K562 (cell line): ENCODE results near the gene ELOB. TPM values are rescaled to one million over a fixed set of nuclear protein-coding genes. Genes with fewer than 3 reads are reported as not detected.
A peak's percentile ranks its signal among the peaks of the same experiment; 100 is the strongest.

Experiments used
- ATAC-seq: fragments of 200-7000 bp; cut with Tn5 transposase; 3 replicates; pipeline ENCODE4 v1.9.1; 2020; ENCODE audit warnings: moderate library complexity
- BruUV-seq: library from RNA; stranded (reverse); fragments of 400-500 nt; replicated peaks from 2 replicates; lab custom pipeline; 2021; lab: Mats Ljungman, UMichigan
- CTCF ChIA-PET: fragments of 300-600 bp; formaldehyde crosslinking; extraction: SDS; loops from one replicate; lab custom pipeline; 2021; ENCODE audit warnings: low intra/inter-chr PET ratio; lab: Yijun Ruan, JAX
- POLR2A ChIA-PET: fragments of 300-600, 350-650 bp; sonication (Branson Sonifier 250); formaldehyde crosslinking; extraction: SDS; loops from one replicate; lab custom pipeline; 2021; ENCODE audit warnings: antibody characterized with exemption, inconsistent platforms; lab: Yijun Ruan, JAX
- DNase-seq, 4 experiments: peaks; one replicate each; pipeline versions ENCODE4 v3.0.0 to v3.0.0-alpha.2; 2011 to 2018; ENCODE audit warnings: low spot score in 3 of 4, mixed read lengths in 3 of 4; ENCODE audit errors: extremely low read depth in 1 of 4
- FAIRE-seq: peaks from 2 replicates; lab custom pipeline; 2011; peaks lifted over from hg19 to GRCh38; lab: Jason Lieb, UNC
- H2AFZ ChIP-seq: 2 replicates; pipeline ENCODE4 v1.6.0; 2011; ENCODE audit warnings: low read depth, low read length, control low read depth, inconsistent platforms
- H3K27ac ChIP-seq: fragments of 200-600 bp; 3 replicates; pipeline ENCODE4 v1.8.0; 2011; ENCODE audit warnings: low read depth, mild to moderate bottlenecking, control low read depth, inconsistent platforms, low read length, moderate library complexity, mixed read lengths; ENCODE audit errors: extremely low read depth
- H3K27me3 ChIP-seq, 2 experiments: fragments of 300-600 bp in 1 of 2; 2 replicates in 1 of 2; 3 replicates in 1 of 2; pipeline versions ENCODE4 v1.6.0 to v1.8.0; 2011; ENCODE audit warnings: inconsistent platforms in 2 of 2, low read length in 2 of 2, mild to moderate bottlenecking in 1 of 2, mixed read lengths in 1 of 2, moderate library complexity in 1 of 2; ENCODE audit not compliant: control insufficient read depth in 2 of 2, insufficient read depth in 2 of 2
- H3K36me3 ChIP-seq: fragments of 300-600 bp; 3 replicates; pipeline ENCODE4 v1.8.0; 2011; ENCODE audit warnings: mild to moderate bottlenecking, low read length, inconsistent platforms; ENCODE audit not compliant: control insufficient read depth, insufficient read depth
- H3K4me1 ChIP-seq, 2 experiments: fragments of 200-600 bp in 1 of 2; replicated peaks in 1 of 2; 2 replicates in 1 of 2; 3 replicates in 1 of 2; pipeline versions ENCODE4 v1.5.1 to v1.8.0; 2011; ENCODE audit warnings: inconsistent platforms in 2 of 2, low read length in 2 of 2, mild to moderate bottlenecking in 1 of 2, mixed read lengths in 1 of 2, moderate library complexity in 1 of 2; ENCODE audit not compliant: control insufficient read depth in 2 of 2, insufficient read depth in 2 of 2
- H3K4me2 ChIP-seq: 2 replicates; pipeline ENCODE4 v1.6.1; 2011; ENCODE audit warnings: low read length, control low read depth, inconsistent platforms, mixed read lengths; ENCODE audit not compliant: insufficient read depth
- H3K4me3 ChIP-seq: fragments of 200-600 bp; sonication (generic), shearing (Covaris generic); 2 replicates; pipeline ENCODE4 v1.5.1; 2016; ENCODE audit warnings: control low read depth, inconsistent platforms
- H3K79me2 ChIP-seq: fragments of 200-600 bp; 3 replicates; pipeline ENCODE4 v1.8.0; 2011; ENCODE audit warnings: low read length, inconsistent platforms; ENCODE audit not compliant: control insufficient read depth, insufficient read depth
- H3K9ac ChIP-seq, 2 experiments: 2 replicates each; pipeline versions ENCODE4 v1.6.0 to v1.6.1; 2011; ENCODE audit warnings: low read depth in 2 of 2, low read length in 2 of 2, control low read depth in 1 of 2, inconsistent platforms in 1 of 2, mild to moderate bottlenecking in 1 of 2, mixed read lengths in 1 of 2; ENCODE audit not compliant: insufficient read depth in 1 of 2
- H3K9me1 ChIP-seq: one replicate; pipeline ENCODE4 v1.6.0; 2011; ENCODE audit warnings: inconsistent platforms, mild to moderate bottlenecking, low read length, moderate library complexity; ENCODE audit not compliant: control insufficient read depth, insufficient read depth
- H3K9me3 ChIP-seq: replicated peaks from 2 replicates; pipeline ENCODE4 v1.5.1; 2011; ENCODE audit warnings: low read depth, low read length, inconsistent platforms; ENCODE audit not compliant: control insufficient read depth, insufficient read depth
- H4K20me1 ChIP-seq: replicated peaks from 2 replicates; pipeline ENCODE4 v1.6.1; 2011; ENCODE audit warnings: low read length, inconsistent platforms, mixed read lengths; ENCODE audit not compliant: control insufficient read depth, insufficient read depth
- CBFA2T2 ChIP-seq: fragments of 450-650 bp; conservative IDR thresholded peaks from 2 replicates; pipeline ENCODE4 v1.6.1; 2017; ENCODE audit warnings: mild to moderate bottlenecking
- CHD4 ChIP-seq: fragments of 200-600 bp; sonication (generic); IDR thresholded peaks from 3 replicates; pipeline ENCODE4 v1.6.1; 2012; ENCODE audit warnings: low read depth, mild to moderate bottlenecking, mixed read lengths, low read length, inconsistent platforms; ENCODE audit not compliant: insufficient read depth, insufficient replicate concordance, poor library complexity, severe bottlenecking
- GATA2 ChIP-seq: sonication (generic); formaldehyde crosslinking; IDR thresholded peaks from 2 replicates; pipeline ENCODE4 v1.4.0; 2020; ENCODE audit warnings: mild to moderate bottlenecking, missing genetic modification reagents
- KDM1A ChIP-seq, 2 experiments: fragments of 450-650 bp; IDR thresholded peaks; 2 replicates each; pipeline ENCODE4 v1.6.1; 2016; ENCODE audit warnings: mild to moderate bottlenecking in 2 of 2
- MBD2 ChIP-seq: sonication (generic); IDR thresholded peaks from 2 replicates; pipeline ENCODE4 v1.6.1; 2016; ENCODE audit warnings: low read depth, borderline replicate concordance
- MITF ChIP-seq: IDR thresholded peaks from 2 replicates; pipeline ENCODE4 v1.6.1; 2014; ENCODE audit warnings: antibody characterized with exemption
- POLR2A ChIP-seq: fragments of 450-650 bp; conservative IDR thresholded peaks from 2 replicates; pipeline ENCODE4 v1.6.1; 2016
- POLR2AphosphoS5 ChIP-seq: IDR thresholded peaks from 2 replicates; pipeline ENCODE4 v1.6.1; 2011; ENCODE audit warnings: mild to moderate bottlenecking, low read depth, low read length, moderate library complexity; ENCODE audit not compliant: control insufficient read depth, insufficient read depth
- RBFOX2 ChIP-seq: fragments of 200-400 bp; formaldehyde crosslinking; IDR thresholded peaks from 2 replicates; pipeline ENCODE4 v1.6.1; 2017; ENCODE audit warnings: low read depth, mild to moderate bottlenecking, low read length, moderate library complexity
- RNF2 ChIP-seq: sonication (generic); IDR thresholded peaks from 2 replicates; pipeline ENCODE4 v1.6.1; 2016
- SNIP1 ChIP-seq: fragments of 450-650 bp; IDR thresholded peaks from 2 replicates; pipeline ENCODE4 v1.7.1; 2017; ENCODE audit warnings: low read depth, mild to moderate bottlenecking
- SREBF2 ChIP-seq: sonication (generic); formaldehyde crosslinking; IDR thresholded peaks from 2 replicates; pipeline ENCODE4 v1.4.0; 2020; ENCODE audit warnings: mild to moderate bottlenecking, missing genetic modification reagents
- TBP ChIP-seq: optimal IDR thresholded peaks from 2 replicates; pipeline ENCODE3; 2011; ENCODE audit warnings: low read depth, low read length, improper control_type of control experiment
- ZNF655 ChIP-seq: fragments of 250-450 bp; sonication (Bioruptor Pico); IDR thresholded peaks from 2 replicates; pipeline ENCODE4 v1.5.0; 2021
- WGBS: fragments of 100-300 bp; shearing (Covaris generic); methylation state at CpG from one replicate; pipeline ENCODE4 v1.1.6; 2016; ENCODE audit warnings: low coverage, mixed read lengths; ENCODE audit not compliant: insufficient coverage; ENCODE audit errors: missing lambda C conversion rate; 5-methylcytosine and 5-hydroxymethylcytosine counted together
- in situ Hi-C: fragments of 300-500 bp; cut with MboI; formaldehyde crosslinking; loops from 4 replicates; pipeline ENCODE4 v1.15.0; 2018; ENCODE audit warnings: inconsistent platforms, mixed read lengths
- intact Hi-C: fragments of 100-400 bp; cut with micrococcal nuclease; formaldehyde crosslinking; loops from 2 replicates; pipeline ENCODE4 v1.14.2; 2022
- polyA plus RNA-seq, 8 experiments: library from polyadenylated mRNA; depleted of rRNA in 4 of 8; stranded (reverse) in 5 of 8; unstranded in 3 of 8; fragments of >200 nt; fragmentation: Nextera tagmentation in 2 of 8; fragmentation: Illumina TruSeq in 1 of 8; extraction: Ambion mirVana in 2 of 8; extraction: Trizol in 1 of 8; gene quantifications; 2 replicates each; pipeline versions ENCODE4 v1.2.1 to v1.2.3, GENCODE V29; 2011 to 2014; ENCODE audit warnings: inconsistent platforms in 1 of 8, missing spikeins in 1 of 8
- total RNA-seq, 7 experiments: library from RNA; depleted of rRNA in 6 of 7; stranded (reverse); fragments of >200 nt in 6 of 7; fragmentation: Illumina TruSeq in 2 of 7; extraction: Trizol in 2 of 7; gene quantifications; 2 replicates each; pipeline versions ENCODE4 v1.2.1 to v1.2.3, GENCODE V29; 2011 to 2021; ENCODE audit warnings: low replicate concordance in 1 of 7
- TF ChIP-seq, protein P1 (sequence below): sonication (generic); formaldehyde crosslinking; IDR thresholded peaks from 2 replicates; pipeline ENCODE4 v1.8.0; 2022; ENCODE audit warnings: mild to moderate bottlenecking, missing genetic modification reagents

The ELOB gene
- total and polyA plus RNA-seq, 9 of the 15 experiments (the other 6 are each of a cell fraction or from before 2014, with no cell fraction given) = 63.2 to 791 (median 237) TPM

GRCh38 chr16:2771496-2772402 is 5.3 kb downstream of the ELOB start:
- Histone ChIP-seq H2AFZ (no peak overlapping the region), H3K79me2 (peaks cover 39% of the 10 kb centered on the region), H4K20me1 (peaks cover 24% of the 10 kb centered on the region), H3K9me1 (no peaks in the 10 kb centered on the region), H3K4me1 (peaks cover 25 to 65% of the 10 kb centered on the region in 2 experiments; a peak in 4 of 5 replicates), H3K9ac (peak overlapping the region in 1 of 2 experiments; percentile 67; a peak in 2 of 4 replicates), H3K4me2 (no peak overlapping the region), H3K4me3 (no peak overlapping the region), H3K27me3 (no peaks in the 10 kb centered on the region), H3K36me3 (peaks cover 93% of the 10 kb centered on the region), H3K9me3 (no peaks in the 10 kb centered on the region), H3K27ac (peak overlapping the region; percentile 10; the same call in 1 of the 3 replicates)
- WGBS = 84% methylated on average over 17 of the region's 18 CpGs
- FAIRE-seq = peak; percentile 26
- intact Hi-C loops = no loop called here
- ChIA-PET CTCF (no interaction called here), POLR2A (interaction anchor here (0.8 to 2.2 kb wide), 3 partner anchors 9 to 19 kb away, joined by 3 to 8 read pairs (median 5); partner anchors contain the start of gene SRRM2)
- in situ Hi-C loops = no loop called here
- no TSS peak for BruUV-seq
- no peak for ATAC-seq
- DNase-seq = no peak
- TF ChIP-seq MBD2 (no peak), SREBF2 (no peak), MITF (no peak), POLR2AphosphoS5 (peak; percentile 57; the same call in 1 of the 2 replicates), RNF2 (no peak), KDM1A (IDR thresholded peaks at IDR 0.05) (no peak), SNIP1 (no peak), CHD4 (no peak), RBFOX2 (peak; percentile 63), POLR2A (peak; percentile 65; the same call in 1 of the 2 replicates), ZNF655 (CRISPR knock-in tag) (no peak), TBP (no peak), CBFA2T2 (no peak), GATA2 (CRISPR knock-in tag) (no peak)
- TF ChIP-seq, protein P1, sequence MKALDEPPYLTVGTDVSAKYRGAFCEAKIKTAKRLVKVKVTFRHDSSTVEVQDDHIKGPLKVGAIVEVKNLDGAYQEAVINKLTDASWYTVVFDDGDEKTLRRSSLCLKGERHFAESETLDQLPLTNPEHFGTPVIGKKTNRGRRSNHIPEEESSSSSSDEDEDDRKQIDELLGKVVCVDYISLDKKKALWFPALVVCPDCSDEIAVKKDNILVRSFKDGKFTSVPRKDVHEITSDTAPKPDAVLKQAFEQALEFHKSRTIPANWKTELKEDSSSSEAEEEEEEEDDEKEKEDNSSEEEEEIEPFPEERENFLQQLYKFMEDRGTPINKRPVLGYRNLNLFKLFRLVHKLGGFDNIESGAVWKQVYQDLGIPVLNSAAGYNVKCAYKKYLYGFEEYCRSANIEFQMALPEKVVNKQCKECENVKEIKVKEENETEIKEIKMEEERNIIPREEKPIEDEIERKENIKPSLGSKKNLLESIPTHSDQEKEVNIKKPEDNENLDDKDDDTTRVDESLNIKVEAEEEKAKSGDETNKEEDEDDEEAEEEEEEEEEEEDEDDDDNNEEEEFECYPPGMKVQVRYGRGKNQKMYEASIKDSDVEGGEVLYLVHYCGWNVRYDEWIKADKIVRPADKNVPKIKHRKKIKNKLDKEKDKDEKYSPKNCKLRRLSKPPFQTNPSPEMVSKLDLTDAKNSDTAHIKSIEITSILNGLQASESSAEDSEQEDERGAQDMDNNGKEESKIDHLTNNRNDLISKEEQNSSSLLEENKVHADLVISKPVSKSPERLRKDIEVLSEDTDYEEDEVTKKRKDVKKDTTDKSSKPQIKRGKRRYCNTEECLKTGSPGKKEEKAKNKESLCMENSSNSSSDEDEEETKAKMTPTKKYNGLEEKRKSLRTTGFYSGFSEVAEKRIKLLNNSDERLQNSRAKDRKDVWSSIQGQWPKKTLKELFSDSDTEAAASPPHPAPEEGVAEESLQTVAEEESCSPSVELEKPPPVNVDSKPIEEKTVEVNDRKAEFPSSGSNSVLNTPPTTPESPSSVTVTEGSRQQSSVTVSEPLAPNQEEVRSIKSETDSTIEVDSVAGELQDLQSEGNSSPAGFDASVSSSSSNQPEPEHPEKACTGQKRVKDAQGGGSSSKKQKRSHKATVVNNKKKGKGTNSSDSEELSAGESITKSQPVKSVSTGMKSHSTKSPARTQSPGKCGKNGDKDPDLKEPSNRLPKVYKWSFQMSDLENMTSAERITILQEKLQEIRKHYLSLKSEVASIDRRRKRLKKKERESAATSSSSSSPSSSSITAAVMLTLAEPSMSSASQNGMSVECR (CRISPR knock-in tag) = no peak
